Activated effector memory CD4-positive, alpha-beta T cell treated with Interleukin-2 at 50 U/mL for 16 hours (primary cell): ENCODE results near the gene SPTBN1.
"Not testable (repeated sequence)": the region's sequence is repeated elsewhere in the genome, so short reads cannot be mapped to it uniquely, and the experiment has no call there.

ENCODE experiments used
- DNase-seq: peaks from one replicate; pipeline ENCODE4 v3.0.0-alpha.2; 2020

The SPTBN1 gene

GRCh38 chr2:54473851-54474250, 17.7 kb downstream of the SPTBN1 start:
- DNase-seq, result no peak

- DNase-seq, result no peak
These were observed 19.2 kb downstream of the SPTBN1 start for GRCh38 chr2:54475285-54475684.

- no peak for DNase-seq
These were observed 19.8 kb downstream of the SPTBN1 start for GRCh38 chr2:54475919-54476318.

GRCh38 chr2:54476852-54477251, 20.7 kb downstream of the SPTBN1 start:
- no peak for DNase-seq

DNA sequence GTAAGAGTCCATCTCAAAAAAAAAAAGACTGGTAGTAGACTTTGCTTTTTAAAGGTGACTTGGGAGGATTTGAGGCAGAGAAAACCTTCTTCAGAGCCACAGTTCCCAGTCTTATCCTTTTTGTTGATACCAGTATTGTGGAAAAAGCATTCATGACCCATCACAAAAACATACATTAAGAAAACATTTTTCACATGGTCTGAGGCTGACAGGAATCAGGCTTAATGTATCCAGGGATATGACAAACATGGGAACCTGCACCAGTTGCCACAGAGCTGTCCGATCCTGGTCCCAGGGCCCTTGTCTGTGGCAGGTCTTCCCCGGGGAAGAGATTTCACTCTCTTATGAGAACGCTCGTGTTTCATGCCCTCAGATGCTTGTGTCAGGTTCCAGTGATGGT, 21.8 kb downstream of the SPTBN1 start:
- no peak for DNase-seq

- no peak for DNase-seq
These were observed 22.8 kb downstream of the SPTBN1 start for GRCh38 chr2:54478899-54479298.

GRCh38 chr2:54479424-54479823, 23.3 kb downstream of the SPTBN1 start:
- DNase-seq, result no peak

DNA sequence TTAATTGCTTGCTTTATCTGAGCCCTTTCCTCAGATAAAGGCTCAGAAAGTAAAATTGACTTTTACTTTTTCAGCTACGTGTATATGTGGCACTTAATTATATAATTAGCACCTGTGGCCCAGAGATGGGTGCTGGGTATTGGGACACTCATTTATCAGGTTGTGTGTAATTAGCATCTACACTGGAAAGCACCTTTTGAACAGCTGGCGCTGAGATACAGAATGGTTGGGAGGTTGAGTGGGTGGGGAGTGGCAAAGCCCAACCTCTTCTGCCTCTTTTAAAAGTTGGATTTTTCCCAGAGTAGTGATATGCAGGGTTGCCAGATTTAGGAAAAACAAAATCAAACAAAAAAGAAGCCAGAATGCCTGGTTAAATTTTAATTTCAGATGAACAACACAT, 23.9 kb downstream of the SPTBN1 start:
- DNase-seq, result no peak

GRCh38 chr2:54481686-54482085, 25.6 kb downstream of the SPTBN1 start:
- no peak for DNase-seq

- DNase-seq, result no peak
These were observed 26.6 kb downstream of the SPTBN1 start for GRCh38 chr2:54482715-54483114.

DNA sequence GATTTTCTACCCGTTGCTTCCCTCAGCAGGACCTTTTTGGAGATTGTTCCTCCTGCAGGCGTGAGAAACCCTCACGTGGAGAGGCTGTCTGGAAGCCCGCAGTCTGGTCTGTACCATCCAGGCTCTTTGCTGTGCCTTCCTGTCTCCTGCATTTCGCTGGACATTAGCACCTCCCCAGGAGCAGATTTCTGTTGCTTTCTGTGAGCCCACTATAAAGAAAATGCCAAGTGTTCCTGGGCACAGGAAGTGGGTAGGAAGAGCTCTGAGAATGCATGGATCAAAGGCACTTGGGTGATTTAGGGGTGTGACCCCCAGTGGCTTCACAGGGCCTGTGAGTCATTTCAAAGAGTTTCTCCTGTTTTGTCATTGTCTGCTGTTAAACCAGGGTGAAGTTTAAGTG, 27.3 kb downstream of the SPTBN1 start:
- DNase-seq, result no peak

- not testable (repeated sequence) for DNase-seq
These were observed 29.6 kb downstream of the SPTBN1 start for GRCh38 chr2:54485756-54486155.

GRCh38 chr2:54486766-54487165, 30.6 kb downstream of the SPTBN1 start:
- DNase-seq, result no peak

DNA sequence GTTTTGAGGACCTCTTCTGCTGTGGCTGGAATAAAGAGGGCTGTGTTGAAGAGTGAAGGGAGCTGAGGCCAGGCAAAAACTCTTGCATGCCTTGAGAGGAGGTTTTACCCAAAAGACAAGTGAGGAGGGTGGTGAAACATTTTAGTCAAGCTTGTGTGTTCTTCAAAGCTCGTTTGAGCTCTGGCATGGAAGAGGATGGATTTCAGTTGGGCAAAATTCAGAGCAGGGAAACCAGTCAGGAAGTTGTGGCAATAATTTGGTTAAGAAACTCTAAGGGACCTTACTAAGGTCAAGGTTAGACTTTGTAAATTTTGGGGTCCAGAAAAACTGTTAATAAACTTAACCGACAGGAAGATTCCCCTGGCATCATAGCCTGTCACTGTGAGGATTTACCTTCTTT, 34.7 kb downstream of the SPTBN1 start:
- DNase-seq, result no peak

- DNase-seq, result no peak
These were observed 36.2 kb downstream of the SPTBN1 start for GRCh38 chr2:54492335-54492734.

DNA sequence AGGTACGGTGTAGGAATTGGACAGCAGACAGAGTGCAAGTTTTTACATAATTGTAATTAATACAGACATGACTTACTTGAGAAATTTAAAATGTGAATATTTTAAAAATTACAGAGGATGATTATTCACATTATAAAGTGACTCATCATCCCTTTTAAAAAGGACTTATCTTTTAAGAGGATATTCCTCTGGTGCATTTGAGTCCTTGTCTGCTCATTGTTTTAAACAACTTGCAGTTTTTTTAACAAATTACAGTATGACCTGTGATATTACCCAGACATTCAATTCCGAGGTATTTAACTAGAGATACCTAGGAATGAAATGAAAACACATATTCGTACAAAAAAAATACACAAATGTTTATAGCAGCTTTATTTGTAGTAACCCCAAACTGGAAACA, 38.0 kb downstream of the SPTBN1 start:
- no peak for DNase-seq

GRCh38 chr2:54496920-54497319, 40.8 kb downstream of the SPTBN1 start:
- DNase-seq, result no peak

- DNase-seq, result no peak
These were observed 41.9 kb downstream of the SPTBN1 start for GRCh38 chr2:54497763-54498680.

GRCh38 chr2:54499661-54500060, 43.5 kb downstream of the SPTBN1 start:
- DNase-seq, result no peak

DNA sequence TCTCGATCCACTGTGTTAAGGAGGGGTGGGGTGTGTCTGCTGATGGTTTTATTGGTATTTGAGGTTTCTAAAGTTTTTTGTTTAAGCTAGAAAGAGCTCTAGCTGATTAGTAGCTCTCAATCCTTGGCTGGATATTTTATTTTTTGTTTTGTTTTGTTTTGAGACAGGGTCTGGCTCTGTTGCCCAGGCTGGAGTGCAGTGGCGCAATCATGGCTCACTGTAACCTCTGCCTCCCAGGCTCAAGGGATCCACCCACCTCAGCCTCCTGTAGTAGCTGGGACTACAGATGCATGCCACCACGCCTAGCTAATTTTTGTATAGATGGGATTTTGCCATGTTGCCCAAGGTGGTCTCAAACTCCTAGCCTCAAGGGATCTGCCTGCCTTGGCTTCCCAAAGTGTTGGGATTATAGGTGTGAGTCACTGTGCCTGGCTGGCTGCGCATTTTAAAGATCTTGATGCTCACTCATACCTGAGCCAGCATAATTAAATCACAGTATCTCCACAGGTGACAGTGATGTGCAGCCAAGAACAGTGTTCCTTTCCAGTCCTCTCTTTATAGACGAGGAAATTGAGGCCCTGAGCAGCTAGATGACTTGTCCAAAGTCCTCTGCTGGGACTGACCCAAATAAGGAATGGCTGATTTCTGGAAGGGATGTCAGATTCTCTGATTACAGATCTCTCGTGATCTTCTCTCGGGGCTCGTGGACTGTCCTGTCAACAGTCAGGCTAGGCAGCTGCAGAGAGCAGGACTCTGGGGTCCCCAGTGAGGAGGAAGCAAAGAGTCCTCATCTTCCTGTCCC, 44.5 kb downstream of the SPTBN1 start:
- DNase-seq, result no peak

DNA sequence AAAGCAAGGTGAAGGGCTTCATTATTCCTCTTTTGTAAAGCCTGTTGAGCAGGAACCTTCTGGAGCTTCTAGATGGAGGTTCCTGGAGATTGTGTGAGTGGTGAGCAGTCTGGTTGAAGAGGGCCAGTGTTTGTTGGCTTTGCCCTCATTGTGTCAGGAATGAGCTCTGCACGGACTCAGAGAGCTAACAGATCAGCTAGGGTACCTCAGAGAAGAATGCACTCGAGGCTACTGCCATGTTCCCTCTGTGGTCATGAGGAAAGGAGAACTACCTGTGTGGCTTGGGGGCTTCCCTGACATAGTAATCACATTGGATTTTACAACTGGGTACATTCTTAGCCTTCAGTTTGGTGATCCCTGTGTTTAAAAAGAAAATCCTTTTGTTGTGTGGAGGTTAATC, 46.6 kb downstream of the SPTBN1 start:
- no peak for DNase-seq

DNA sequence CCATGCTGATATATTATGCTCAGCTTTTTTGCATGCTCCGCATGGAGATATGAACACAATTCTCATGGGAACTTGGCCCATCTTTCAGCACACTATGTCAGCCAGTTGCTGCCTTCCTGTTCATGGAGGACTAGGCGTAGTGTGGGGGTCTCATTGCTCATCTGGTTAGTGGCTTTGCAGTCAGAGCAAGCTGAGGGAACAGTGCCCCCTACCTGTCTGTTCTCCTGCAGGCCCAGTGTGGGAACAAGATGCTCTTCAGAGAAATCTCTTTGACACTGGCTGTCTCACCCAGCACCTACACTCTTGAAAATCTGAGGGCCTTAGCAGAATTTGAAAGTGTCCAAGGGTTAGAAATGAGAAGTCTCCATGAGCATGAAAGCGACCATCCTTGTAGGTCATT, 47.1 kb downstream of the SPTBN1 start:
- DNase-seq, result no peak

DNA sequence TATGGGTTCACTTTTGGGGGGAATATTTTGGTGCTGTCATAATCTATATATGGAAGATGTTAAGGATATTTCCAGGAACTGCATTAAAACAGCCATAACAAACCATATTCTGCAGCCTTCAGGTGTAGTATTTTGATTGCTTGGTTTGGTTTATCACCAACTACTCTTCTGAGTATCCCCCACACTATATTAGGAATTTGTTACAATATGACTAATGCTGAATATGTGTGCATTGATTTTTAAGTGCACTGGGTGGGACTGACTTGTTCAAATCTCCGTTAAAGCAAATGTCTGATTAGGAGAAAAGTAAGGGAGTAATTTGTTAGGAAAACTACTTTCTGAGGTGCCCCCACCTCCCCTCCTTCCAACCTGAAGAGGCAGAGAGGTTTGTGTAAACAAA, 47.7 kb downstream of the SPTBN1 start:
- DNase-seq, result no peak

DNA sequence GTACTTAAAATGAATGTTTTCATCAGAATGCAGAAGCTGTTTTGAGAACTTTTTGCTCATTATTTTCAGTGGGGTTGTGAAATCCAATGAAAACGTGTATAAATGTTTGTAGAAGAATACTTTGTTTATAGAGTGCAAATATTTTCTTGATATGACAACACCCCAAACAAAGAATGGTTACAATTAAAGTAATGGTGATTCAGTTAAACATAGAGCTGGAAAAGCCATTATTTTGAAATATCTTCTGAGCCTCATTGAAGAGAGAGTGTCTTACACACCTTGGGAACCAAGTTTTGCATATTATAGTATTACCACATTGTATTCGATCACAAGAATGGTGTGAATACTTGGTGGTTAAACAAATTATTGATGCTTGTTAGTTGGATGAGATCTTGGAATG, 48.7 kb downstream of the SPTBN1 start:
- DNase-seq, result no peak
